GM06990 (cell line): ENCODE measurements around the gene STOX2.

Experiments used
- DNase-seq: peaks from one replicate; pipeline ENCODE4 v3.0.0-alpha.2; 2011; ENCODE audit not compliant: insufficient read length; ENCODE audit errors: extremely low read depth
- H3K27me3 ChIP-seq: replicated peaks from 2 replicates; pipeline ENCODE4 v1.6.0; 2011; ENCODE audit warnings: low read length; ENCODE audit not compliant: control insufficient read depth, insufficient read depth
- H3K36me3 ChIP-seq: 2 replicates; pipeline ENCODE4 v1.5.1; 2011; ENCODE audit warnings: low read length; ENCODE audit not compliant: control insufficient read depth, insufficient read depth
- H3K4me3 ChIP-seq: replicated peaks from 2 replicates; pipeline ENCODE4 v1.5.1; 2011; ENCODE audit warnings: low read depth, mild to moderate bottlenecking, control low read depth, low read length
- CTCF ChIP-seq: IDR thresholded peaks from 2 replicates; pipeline ENCODE4 v1.5.1; 2011; ENCODE audit warnings: low read length, control low read depth, mild to moderate bottlenecking, inconsistent platforms; ENCODE audit not compliant: insufficient read depth, poor library complexity, severe bottlenecking

Gene STOX2

GRCh38 chr4:184062769-184063168 is 157.7 kb downstream of the STOX2 start:
- H3K4me3 ChIP-seq = no peak overlapping the region
- no peaks in the 10 kb centered on the region; the same call in 1 of the 2 replicates for H3K27me3 ChIP-seq
- H3K36me3 ChIP-seq = no peaks in the 10 kb centered on the region
- no peak for DNase-seq
- TF ChIP-seq CTCF = no peak

DNA sequence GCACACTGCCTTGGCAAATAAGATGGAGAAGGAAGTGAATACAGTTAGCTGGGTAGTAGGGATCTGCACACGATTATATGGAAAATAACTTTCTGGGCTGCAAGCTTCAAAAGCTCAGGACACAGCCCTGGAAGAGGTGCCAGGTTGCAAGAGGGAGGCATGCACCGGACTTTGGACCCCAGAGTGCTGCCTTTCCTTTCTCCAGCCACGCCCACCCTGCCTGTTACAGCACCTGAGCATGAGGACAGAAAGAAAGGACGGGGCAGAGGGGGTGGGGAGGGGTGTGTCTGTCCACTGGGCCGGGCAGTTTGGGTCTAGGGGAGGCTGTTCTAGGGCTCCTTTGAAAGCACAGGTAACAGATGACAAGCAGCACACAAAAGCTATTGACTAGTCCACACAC is 159.8 kb downstream of the STOX2 start:
- DNase-seq = no peak
- TF ChIP-seq CTCF = no peak
- Histone ChIP-seq H3K4me3 (no peak overlapping the region), H3K27me3 (no peaks in the 10 kb centered on the region; the same call in 1 of the 2 replicates), H3K36me3 (no peaks in the 10 kb centered on the region)

DNA sequence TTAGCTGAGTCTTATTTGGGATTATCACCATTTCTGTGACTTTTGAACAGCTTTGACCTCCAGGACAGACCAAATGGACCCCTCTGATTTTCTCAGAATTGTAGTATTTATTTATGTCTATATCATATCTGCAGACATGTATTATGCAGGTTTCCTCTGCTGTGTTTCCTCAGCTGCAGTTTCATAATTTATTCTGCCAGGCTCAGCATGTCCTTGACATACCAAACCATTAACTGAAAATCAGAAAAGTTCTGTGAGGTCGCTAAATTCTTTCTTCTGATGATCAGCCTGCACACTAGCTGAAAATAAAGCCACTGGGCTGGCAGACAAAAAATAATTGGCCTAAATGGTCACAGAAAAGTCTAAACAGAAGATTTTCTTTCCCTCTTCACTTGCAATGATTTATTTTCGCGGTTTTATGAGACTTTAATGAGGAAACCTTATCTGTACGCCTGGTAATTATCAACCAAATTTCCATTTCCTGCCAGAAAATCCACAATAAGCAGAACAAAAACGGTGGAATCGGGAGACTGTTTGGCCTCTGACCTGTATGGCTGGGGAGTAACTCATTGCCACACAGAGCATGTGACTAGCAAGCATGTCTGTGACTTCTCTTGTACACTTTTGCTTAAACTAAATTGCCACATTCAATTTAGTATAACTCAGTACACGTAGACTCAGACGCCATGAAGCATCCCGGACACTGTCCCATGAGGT is 161.6 kb downstream of the STOX2 start:
- no peaks in the 10 kb centered on the region for H3K36me3 ChIP-seq
- DNase-seq = no peak
- TF ChIP-seq CTCF = no peak
- H3K4me3 ChIP-seq = no peak overlapping the region
- H3K27me3 ChIP-seq = no peaks in the 10 kb centered on the region; the same call in 1 of the 2 replicates

- no peak for TF ChIP-seq CTCF
- Histone ChIP-seq H3K4me3 (no peak overlapping the region), H3K27me3 (no peaks in the 10 kb centered on the region), H3K36me3 (no peaks in the 10 kb centered on the region)
- no peak for DNase-seq
Observed at GRCh38 chr4:184067931-184068554, 162.9 kb downstream of the STOX2 start.
